ENCODE results near the gene FUS. TPM values are rescaled to one million over a fixed set of nuclear protein-coding genes. Genes with fewer than 3 reads are reported as not detected.

Gene FUS
- total and polyA plus RNA-seq, 2 experiments from 2014 or later: 247 to 528 TPM

DNA sequence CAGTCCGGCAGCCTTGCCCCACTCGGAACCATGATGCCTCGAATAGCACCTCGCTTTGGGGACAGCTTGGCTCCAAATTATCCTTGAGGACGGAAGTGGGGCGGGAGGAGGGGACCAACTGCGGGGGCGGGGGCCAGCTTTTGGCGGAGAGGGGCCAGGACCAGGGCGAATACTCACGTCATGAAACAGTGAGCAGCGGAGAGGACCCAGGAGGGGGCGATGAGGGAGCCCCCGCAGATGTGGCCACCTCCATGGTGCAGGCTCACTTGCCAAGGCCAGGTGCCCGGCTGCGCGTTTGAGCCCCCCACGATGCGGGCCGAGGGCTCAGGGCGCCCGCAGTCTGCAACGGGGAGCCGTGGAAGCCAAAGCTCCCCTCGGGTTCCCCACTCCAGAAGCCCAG lies 31.0 kb upstream of the FUS start:
- Mint-ChIP-seq H3K27me3 (ENCODE audit: insufficient read depth, low read depth, poor library complexity) (peaks cover 27% of the 10 kb centered on the region), H3K36me3 (ENCODE audit: low read depth) (no peaks in the 10 kb centered on the region; the same call in 2 of the 3 replicates), H3K27ac (no peak overlapping the region), H3K4me3 (peak overlapping the region; percentile 63; the same call in 2 of the 3 replicates), H3K9me3 (no peaks in the 10 kb centered on the region; the same call in 2 of the 3 replicates), H3K4me1 (peaks cover 20% of the 10 kb centered on the region)
- ATAC-seq: peak; percentile 11
- no peak overlapping the region for H3K27ac ChIP-seq (ENCODE audit: low read depth)
- H3K79me2 ChIP-seq (replicated peaks; ENCODE audit: insufficient read depth): no peaks in the 10 kb centered on the region
- H2AFZ ChIP-seq: peak overlapping the region; percentile 99
- H3K9me2 ChIP-seq (ENCODE audit: insufficient read depth): no peaks in the 10 kb centered on the region
- H4K20me1 ChIP-seq (replicated peaks; ENCODE audit: insufficient read depth): no peaks in the 10 kb centered on the region
- TF ChIP-seq EZH2 (IDR thresholded peaks at IDR 0.05; ENCODE audit: low read depth, unreplicated experiment) (no peak), NANOG (IDR thresholded peaks at IDR 0.05; ENCODE audit: borderline replicate concordance) (no peak), ZNF114 (CRISPR knock-in tag; IDR thresholded peaks at IDR 0.05) (no peak), JUNB (IDR thresholded peaks at IDR 0.05; ENCODE audit: unreplicated experiment) (no peak), POLR2AphosphoS5 (IDR thresholded peaks at IDR 0.05; ENCODE audit: low read depth) (no peak), STAT1 (IDR thresholded peaks at IDR 0.05; ENCODE audit: unreplicated experiment) (no peak), ZNF331 (CRISPR knock-in tag; IDR thresholded peaks at IDR 0.05; ENCODE audit: low read depth) (no peak), CREB1 (CRISPR knock-in tag; IDR thresholded peaks at IDR 0.05; ENCODE audit: low read depth) (no peak), EZH2phosphoT487 (IDR thresholded peaks at IDR 0.05; ENCODE audit: unreplicated experiment) (no peak)
- TF ChIP-seq, protein P1, sequence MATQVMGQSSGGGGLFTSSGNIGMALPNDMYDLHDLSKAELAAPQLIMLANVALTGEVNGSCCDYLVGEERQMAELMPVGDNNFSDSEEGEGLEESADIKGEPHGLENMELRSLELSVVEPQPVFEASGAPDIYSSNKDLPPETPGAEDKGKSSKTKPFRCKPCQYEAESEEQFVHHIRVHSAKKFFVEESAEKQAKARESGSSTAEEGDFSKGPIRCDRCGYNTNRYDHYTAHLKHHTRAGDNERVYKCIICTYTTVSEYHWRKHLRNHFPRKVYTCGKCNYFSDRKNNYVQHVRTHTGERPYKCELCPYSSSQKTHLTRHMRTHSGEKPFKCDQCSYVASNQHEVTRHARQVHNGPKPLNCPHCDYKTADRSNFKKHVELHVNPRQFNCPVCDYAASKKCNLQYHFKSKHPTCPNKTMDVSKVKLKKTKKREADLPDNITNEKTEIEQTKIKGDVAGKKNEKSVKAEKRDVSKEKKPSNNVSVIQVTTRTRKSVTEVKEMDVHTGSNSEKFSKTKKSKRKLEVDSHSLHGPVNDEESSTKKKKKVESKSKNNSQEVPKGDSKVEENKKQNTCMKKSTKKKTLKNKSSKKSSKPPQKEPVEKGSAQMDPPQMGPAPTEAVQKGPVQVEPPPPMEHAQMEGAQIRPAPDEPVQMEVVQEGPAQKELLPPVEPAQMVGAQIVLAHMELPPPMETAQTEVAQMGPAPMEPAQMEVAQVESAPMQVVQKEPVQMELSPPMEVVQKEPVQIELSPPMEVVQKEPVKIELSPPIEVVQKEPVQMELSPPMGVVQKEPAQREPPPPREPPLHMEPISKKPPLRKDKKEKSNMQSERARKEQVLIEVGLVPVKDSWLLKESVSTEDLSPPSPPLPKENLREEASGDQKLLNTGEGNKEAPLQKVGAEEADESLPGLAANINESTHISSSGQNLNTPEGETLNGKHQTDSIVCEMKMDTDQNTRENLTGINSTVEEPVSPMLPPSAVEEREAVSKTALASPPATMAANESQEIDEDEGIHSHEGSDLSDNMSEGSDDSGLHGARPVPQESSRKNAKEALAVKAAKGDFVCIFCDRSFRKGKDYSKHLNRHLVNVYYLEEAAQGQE (IDR thresholded peaks at IDR 0.05; ENCODE audit: unreplicated experiment): no peak
- TF ChIP-seq, protein P2, sequence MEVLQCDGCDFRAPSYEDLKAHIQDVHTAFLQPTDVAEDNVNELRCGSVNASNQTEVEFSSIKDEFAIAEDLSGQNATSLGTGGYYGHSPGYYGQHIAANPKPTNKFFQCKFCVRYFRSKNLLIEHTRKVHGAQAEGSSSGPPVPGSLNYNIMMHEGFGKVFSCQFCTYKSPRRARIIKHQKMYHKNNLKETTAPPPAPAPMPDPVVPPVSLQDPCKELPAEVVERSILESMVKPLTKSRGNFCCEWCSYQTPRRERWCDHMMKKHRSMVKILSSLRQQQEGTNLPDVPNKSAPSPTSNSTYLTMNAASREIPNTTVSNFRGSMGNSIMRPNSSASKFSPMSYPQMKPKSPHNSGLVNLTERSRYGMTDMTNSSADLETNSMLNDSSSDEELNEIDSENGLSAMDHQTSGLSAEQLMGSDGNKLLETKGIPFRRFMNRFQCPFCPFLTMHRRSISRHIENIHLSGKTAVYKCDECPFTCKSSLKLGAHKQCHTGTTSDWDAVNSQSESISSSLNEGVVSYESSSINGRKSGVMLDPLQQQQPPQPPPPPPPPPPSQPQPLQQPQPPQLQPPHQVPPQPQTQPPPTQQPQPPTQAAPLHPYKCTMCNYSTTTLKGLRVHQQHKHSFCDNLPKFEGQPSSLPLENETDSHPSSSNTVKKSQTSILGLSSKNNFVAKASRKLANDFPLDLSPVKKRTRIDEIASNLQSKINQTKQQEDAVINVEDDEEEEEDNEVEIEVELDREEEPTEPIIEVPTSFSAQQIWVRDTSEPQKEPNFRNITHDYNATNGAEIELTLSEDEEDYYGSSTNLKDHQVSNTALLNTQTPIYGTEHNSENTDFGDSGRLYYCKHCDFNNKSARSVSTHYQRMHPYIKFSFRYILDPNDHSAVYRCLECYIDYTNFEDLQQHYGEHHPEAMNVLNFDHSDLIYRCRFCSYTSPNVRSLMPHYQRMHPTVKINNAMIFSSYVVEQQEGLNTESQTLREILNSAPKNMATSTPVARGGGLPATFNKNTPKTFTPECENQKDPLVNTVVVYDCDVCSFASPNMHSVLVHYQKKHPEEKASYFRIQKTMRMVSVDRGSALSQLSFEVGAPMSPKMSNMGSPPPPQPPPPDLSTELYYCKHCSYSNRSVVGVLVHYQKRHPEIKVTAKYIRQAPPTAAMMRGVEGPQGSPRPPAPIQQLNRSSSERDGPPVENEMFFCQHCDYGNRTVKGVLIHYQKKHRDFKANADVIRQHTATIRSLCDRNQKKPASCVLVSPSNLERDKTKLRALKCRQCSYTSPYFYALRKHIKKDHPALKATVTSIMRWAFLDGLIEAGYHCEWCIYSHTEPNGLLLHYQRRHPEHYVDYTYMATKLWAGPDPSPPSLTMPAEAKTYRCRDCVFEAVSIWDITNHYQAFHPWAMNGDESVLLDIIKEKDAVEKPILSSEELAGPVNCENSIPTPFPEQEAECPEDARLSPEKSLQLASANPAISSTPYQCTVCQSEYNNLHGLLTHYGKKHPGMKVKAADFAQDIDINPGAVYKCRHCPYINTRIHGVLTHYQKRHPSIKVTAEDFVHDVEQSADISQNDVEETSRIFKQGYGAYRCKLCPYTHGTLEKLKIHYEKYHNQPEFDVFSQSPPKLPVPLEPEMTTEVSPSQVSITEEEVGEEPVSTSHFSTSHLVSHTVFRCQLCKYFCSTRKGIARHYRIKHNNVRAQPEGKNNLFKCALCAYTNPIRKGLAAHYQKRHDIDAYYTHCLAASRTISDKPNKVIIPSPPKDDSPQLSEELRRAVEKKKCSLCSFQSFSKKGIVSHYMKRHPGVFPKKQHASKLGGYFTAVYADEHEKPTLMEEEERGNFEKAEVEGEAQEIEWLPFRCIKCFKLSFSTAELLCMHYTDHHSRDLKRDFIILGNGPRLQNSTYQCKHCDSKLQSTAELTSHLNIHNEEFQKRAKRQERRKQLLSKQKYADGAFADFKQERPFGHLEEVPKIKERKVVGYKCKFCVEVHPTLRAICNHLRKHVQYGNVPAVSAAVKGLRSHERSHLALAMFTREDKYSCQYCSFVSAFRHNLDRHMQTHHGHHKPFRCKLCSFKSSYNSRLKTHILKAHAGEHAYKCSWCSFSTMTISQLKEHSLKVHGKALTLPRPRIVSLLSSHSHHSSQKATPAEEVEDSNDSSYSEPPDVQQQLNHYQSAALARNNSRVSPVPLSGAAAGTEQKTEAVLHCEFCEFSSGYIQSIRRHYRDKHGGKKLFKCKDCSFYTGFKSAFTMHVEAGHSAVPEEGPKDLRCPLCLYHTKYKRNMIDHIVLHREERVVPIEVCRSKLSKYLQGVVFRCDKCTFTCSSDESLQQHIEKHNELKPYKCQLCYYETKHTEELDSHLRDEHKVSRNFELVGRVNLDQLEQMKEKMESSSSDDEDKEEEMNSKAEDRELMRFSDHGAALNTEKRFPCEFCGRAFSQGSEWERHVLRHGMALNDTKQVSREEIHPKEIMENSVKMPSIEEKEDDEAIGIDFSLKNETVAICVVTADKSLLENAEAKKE (CRISPR knock-in tag; IDR thresholded peaks at IDR 0.05): no peak
- TF ChIP-seq, protein P3, sequence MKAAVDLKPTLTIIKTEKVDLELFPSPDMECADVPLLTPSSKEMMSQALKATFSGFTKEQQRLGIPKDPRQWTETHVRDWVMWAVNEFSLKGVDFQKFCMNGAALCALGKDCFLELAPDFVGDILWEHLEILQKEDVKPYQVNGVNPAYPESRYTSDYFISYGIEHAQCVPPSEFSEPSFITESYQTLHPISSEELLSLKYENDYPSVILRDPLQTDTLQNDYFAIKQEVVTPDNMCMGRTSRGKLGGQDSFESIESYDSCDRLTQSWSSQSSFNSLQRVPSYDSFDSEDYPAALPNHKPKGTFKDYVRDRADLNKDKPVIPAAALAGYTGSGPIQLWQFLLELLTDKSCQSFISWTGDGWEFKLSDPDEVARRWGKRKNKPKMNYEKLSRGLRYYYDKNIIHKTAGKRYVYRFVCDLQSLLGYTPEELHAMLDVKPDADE (IDR thresholded peaks at IDR 0.05): no peak
- TF ChIP-seq, protein P4, sequence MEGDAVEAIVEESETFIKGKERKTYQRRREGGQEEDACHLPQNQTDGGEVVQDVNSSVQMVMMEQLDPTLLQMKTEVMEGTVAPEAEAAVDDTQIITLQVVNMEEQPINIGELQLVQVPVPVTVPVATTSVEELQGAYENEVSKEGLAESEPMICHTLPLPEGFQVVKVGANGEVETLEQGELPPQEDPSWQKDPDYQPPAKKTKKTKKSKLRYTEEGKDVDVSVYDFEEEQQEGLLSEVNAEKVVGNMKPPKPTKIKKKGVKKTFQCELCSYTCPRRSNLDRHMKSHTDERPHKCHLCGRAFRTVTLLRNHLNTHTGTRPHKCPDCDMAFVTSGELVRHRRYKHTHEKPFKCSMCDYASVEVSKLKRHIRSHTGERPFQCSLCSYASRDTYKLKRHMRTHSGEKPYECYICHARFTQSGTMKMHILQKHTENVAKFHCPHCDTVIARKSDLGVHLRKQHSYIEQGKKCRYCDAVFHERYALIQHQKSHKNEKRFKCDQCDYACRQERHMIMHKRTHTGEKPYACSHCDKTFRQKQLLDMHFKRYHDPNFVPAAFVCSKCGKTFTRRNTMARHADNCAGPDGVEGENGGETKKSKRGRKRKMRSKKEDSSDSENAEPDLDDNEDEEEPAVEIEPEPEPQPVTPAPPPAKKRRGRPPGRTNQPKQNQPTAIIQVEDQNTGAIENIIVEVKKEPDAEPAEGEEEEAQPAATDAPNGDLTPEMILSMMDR (conservative IDR thresholded peaks at IDR 0.05; ENCODE audit: low read depth in 2 of 2): no peak
- no peaks in the 10 kb centered on the region; the same call in 1 of the 2 replicates for H3K36me3 ChIP-seq (ENCODE audit: insufficient read depth)
- H3K4me2 ChIP-seq: peak overlapping the region; percentile 86
- H3F3A ChIP-seq (replicated peaks; ENCODE audit: low read depth): 0 out of 2 replicates have a peak, but pooled peaks cover 5% of the 10 kb centered on the region
- peaks cover 14% of the 10 kb centered on the region for H3K4me1 ChIP-seq (ENCODE audit: insufficient read depth)
- H3K4me3 ChIP-seq: peak overlapping the region; percentile 70
- peak; percentile 27 for DNase-seq (ENCODE audit: low spot score)
- peaks cover 32% of the 10 kb centered on the region for H3K27me3 ChIP-seq (ENCODE audit: insufficient read depth)
